ENCODE measurements around the gene PDZRN3. TPM values are rescaled to one million over a fixed set of nuclear protein-coding genes. Genes with fewer than 3 reads are reported as not detected.

The PDZRN3 gene
- total and polyA plus RNA-seq, 2 donors (not counting 3 experiments of a cell fraction or from before 2014, with no cell fraction given) = not detected

DNA sequence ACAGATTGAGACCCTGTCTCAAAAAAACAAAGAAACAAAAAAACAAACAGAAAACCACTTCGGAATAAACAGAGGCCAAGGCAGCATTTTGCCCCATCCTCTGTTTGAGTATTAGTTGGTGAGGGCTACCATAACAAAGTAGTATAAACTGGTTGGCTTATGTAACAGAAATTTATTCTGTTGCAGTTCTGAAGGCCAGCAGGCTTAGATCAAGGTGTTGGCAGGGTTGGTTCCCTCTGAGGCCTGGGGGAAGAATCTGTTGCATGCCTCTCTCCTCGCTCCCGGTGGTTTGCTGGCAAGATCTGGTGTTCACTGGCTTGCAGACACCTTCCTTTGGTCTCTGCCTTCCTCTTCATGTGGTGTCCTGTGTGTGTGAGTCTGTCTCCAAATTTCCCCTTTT, 261.6 kb downstream of the PDZRN3 start:
- dilution Hi-C loops (cut with MboI; ENCODE audit: extremely low pct_ligation_motif_present, low sequenced_read_pairs) (no loop called here), intact Hi-C loops (cut with micrococcal nuclease) (no loop called here)
- ChIA-PET POLR2A (no interaction called here), CTCF (no interaction called here)
- Histone ChIP-seq H3K79me2 (ENCODE audit: control insufficient read depth, insufficient read depth, low read length) (no peaks in the 10 kb centered on the region), H3K4me3 (replicated peaks in 1 of 3; ENCODE audit: insufficient read depth in 1 of 3, low read depth in 1 of 3, low read length in 3 of 3) (no peak overlapping the region), H3K4me1 (ENCODE audit: control insufficient read depth, extremely low read depth, insufficient read depth, low read length) (no peaks in the 10 kb centered on the region), H3K27me3 (ENCODE audit: control insufficient read depth in 2 of 2, insufficient read depth in 2 of 2, low read length in 2 of 2) (no peaks in the 10 kb centered on the region), H4K20me1 (replicated peaks; ENCODE audit: control insufficient read depth, extremely low read depth, insufficient read depth, low read length) (no peaks in the 10 kb centered on the region), H3K27ac (ENCODE audit: insufficient read depth, low read depth, low read length) (no peak overlapping the region), H3K9me3 (replicated peaks; ENCODE audit: control insufficient read depth, insufficient read depth, low read length) (no peaks in the 10 kb centered on the region), H3K9me1 (replicated peaks; ENCODE audit: control insufficient read depth, extremely low read depth, insufficient read depth, low read length) (no peaks in the 10 kb centered on the region), H3K4me2 (ENCODE audit: insufficient read depth, low read length) (no peak overlapping the region), H3K36me3 (ENCODE audit: control insufficient read depth in 2 of 2, extremely low read depth in 1 of 2, insufficient read depth in 2 of 2, low read length in 2 of 2) (no peaks in the 10 kb centered on the region), H2AFZ (ENCODE audit: low read depth, low read length) (no peak overlapping the region), H3K9ac (replicated peaks; ENCODE audit: extremely low read depth, insufficient read depth, low read length) (no peak overlapping the region)
- no peak for FAIRE-seq
- no peak for DNase-seq (ENCODE audit: low read depth, low spot score)
- no TSS peak for BruUV-seq (replicated peaks)
- TF ChIP-seq POLR2A (IDR thresholded peaks at IDR 0.05; ENCODE audit: low read depth, low read length) (no peak), POLR2AphosphoS5 (IDR thresholded peaks at IDR 0.05; ENCODE audit: insufficient read depth, low read depth, low read length) (no peak), CTCF (IDR thresholded peaks at IDR 0.05; ENCODE audit: extremely low read depth in 1 of 2, insufficient read depth in 1 of 2, low read depth in 1 of 2, low read length in 2 of 2) (no peak), MYC (IDR thresholded peaks at IDR 0.05; ENCODE audit: low read depth, low read length) (no peak), JUN (IDR thresholded peaks at IDR 0.05; ENCODE audit: borderline replicate concordance, insufficient read depth, insufficient read length, low read depth) (no peak), FOS (IDR thresholded peaks at IDR 0.05; ENCODE audit: borderline replicate concordance, insufficient read depth, low read length) (no peak), EZH2 (IDR thresholded peaks at IDR 0.05; ENCODE audit: borderline replicate concordance, low read depth, low read length, severe bottlenecking) (no peak)
- TF ChIP-seq, protein P1, sequence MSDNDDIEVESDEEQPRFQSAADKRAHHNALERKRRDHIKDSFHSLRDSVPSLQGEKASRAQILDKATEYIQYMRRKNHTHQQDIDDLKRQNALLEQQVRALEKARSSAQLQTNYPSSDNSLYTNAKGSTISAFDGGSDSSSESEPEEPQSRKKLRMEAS (IDR thresholded peaks at IDR 0.05; ENCODE audit: insufficient read depth, insufficient read length) = no peak
